Nephron progenitor cell (in vitro differentiated cells): ENCODE measurements around the gene UQCR11.
A peak's percentile ranks its signal among the peaks of the same experiment; 100 is the strongest.

Source experiments
- DNase-seq: peaks from one replicate; pipeline ENCODE4 v3.0.0; 2021
- H3K27ac Mint-ChIP-seq: 2 replicates; pipeline ENCODE4 v1.8.0; 2021; ENCODE audit warnings: mild to moderate bottlenecking, moderate library complexity, mixed read lengths
- H3K27me3 Mint-ChIP-seq: 2 replicates; pipeline ENCODE4 v1.8.0; 2021; ENCODE audit warnings: mild to moderate bottlenecking, low read depth, mixed read lengths; ENCODE audit not compliant: poor library complexity
- H3K36me3 Mint-ChIP-seq: 2 replicates; pipeline ENCODE4 v1.8.0; 2021; ENCODE audit warnings: low read depth, mixed read lengths
- H3K4me1 Mint-ChIP-seq: 2 replicates; pipeline ENCODE4 v1.8.0; 2021; ENCODE audit warnings: mixed read lengths
- H3K4me3 Mint-ChIP-seq: 2 replicates; pipeline ENCODE4 v1.8.0; 2021; ENCODE audit warnings: mild to moderate bottlenecking, moderate library complexity, mixed read lengths
- H3K9me3 Mint-ChIP-seq: 2 replicates; pipeline ENCODE4 v1.8.0; 2021; ENCODE audit warnings: mild to moderate bottlenecking, moderate library complexity, mixed read lengths
- CTCF ChIP-seq: fragments of 200-600 bp; sonication (generic); IDR thresholded peaks from 2 replicates; pipeline ENCODE4 v1.5.0; 2021; ENCODE audit warnings: antibody characterized with exemption

Gene UQCR11

GRCh38 chr19:1619094-1619439, 13.8 kb upstream of the UQCR11 start:
- TF ChIP-seq CTCF: no peak
- H3K27ac Mint-ChIP-seq: no peak overlapping the region

GRCh38 chr19:1618157-1619093, 13.2 kb upstream of the UQCR11 start:
- no peak overlapping the region for H3K4me3 Mint-ChIP-seq
- H3K9me3 Mint-ChIP-seq: no peaks in the 10 kb centered on the region
- TF ChIP-seq CTCF: no peak
- peak overlapping the region; percentile 89 for H3K27ac Mint-ChIP-seq
- H3K27me3 Mint-ChIP-seq: peaks cover 7% of the 10 kb centered on the region
- H3K36me3 Mint-ChIP-seq: peaks cover 63% of the 10 kb centered on the region
- H3K4me1 Mint-ChIP-seq: peaks cover 7% of the 10 kb centered on the region
- DNase-seq: no peak

More at GRCh38 chr19:1619094-1619439, 13.8 kb upstream of the UQCR11 start:
- Mint-ChIP-seq H3K4me1 (peaks cover 7% of the 10 kb centered on the region), H3K27me3 (peaks cover 7% of the 10 kb centered on the region), H3K9me3 (no peaks in the 10 kb centered on the region), H3K4me3 (no peak overlapping the region), H3K36me3 (peaks cover 59% of the 10 kb centered on the region)
- no peak for DNase-seq

GRCh38 chr19:1616875-1617274, 11.6 kb upstream of the UQCR11 start:
- H3K4me1 Mint-ChIP-seq: no peaks in the 10 kb centered on the region
- peaks cover 4% of the 10 kb centered on the region for H3K27me3 Mint-ChIP-seq
- H3K27ac Mint-ChIP-seq: peak overlapping the region; percentile 79
- peaks cover 63% of the 10 kb centered on the region for H3K36me3 Mint-ChIP-seq
- no peak for DNase-seq
- no peak for TF ChIP-seq CTCF
- no peak overlapping the region for H3K4me3 Mint-ChIP-seq
- H3K9me3 Mint-ChIP-seq: no peaks in the 10 kb centered on the region

- peaks cover 4% of the 10 kb centered on the region for H3K27me3 Mint-ChIP-seq
- H3K4me1 Mint-ChIP-seq: no peaks in the 10 kb centered on the region
- H3K4me3 Mint-ChIP-seq: no peak overlapping the region
- H3K27ac Mint-ChIP-seq: no peak overlapping the region
- H3K36me3 Mint-ChIP-seq: peaks cover 63% of the 10 kb centered on the region
- H3K9me3 Mint-ChIP-seq: no peaks in the 10 kb centered on the region
- DNase-seq: no peak
- TF ChIP-seq CTCF: no peak
Measured at GRCh38 chr19:1616396-1616795, 11.1 kb upstream of the UQCR11 start.

- no peaks in the 10 kb centered on the region for H3K4me1 Mint-ChIP-seq
- DNase-seq: no peak
- H3K9me3 Mint-ChIP-seq: no peaks in the 10 kb centered on the region
- no peak overlapping the region for H3K27ac Mint-ChIP-seq
- no peak for TF ChIP-seq CTCF
- no peak overlapping the region for H3K4me3 Mint-ChIP-seq
- H3K27me3 Mint-ChIP-seq: peaks cover 4% of the 10 kb centered on the region
- H3K36me3 Mint-ChIP-seq: peaks cover 71% of the 10 kb centered on the region
Measured at GRCh38 chr19:1615156-1615765, 10.0 kb upstream of the UQCR11 start.
